ENCODE data around the gene LRRC75A.

LRRC75A gene

GRCh38 chr17:16459855-16460550 is 32.0 kb downstream of the LRRC75A start:
- Histone ChIP-seq H3K27ac (replicated peaks) (no peak overlapping the region), H3K27me3 (ENCODE audit: insufficient read depth, poor library complexity, severe bottlenecking) (no peaks in the 10 kb centered on the region), H3K4me3 (replicated peaks; ENCODE audit: insufficient read depth, low read length) (no peak overlapping the region)
- TF ChIP-seq GABPA (IDR thresholded peaks at IDR 0.05; ENCODE audit: low read depth) = no peak
- no peak for TF ChIP-seq REST (IDR thresholded peaks at IDR 0.05; ENCODE audit: insufficient replicate concordance, low read depth)
- no peak for TF ChIP-seq POLR2AphosphoS5 (IDR thresholded peaks at IDR 0.05; ENCODE audit: low read depth)
- no peak for DNase-seq (ENCODE audit: low read depth in 1 of 2, low spot score in 1 of 2)

GRCh38 chr17:16459271-16459670 is 32.7 kb downstream of the LRRC75A start:
- TF ChIP-seq POLR2AphosphoS5 (IDR thresholded peaks at IDR 0.05; ENCODE audit: low read depth) (no peak), GABPA (IDR thresholded peaks at IDR 0.05; ENCODE audit: low read depth) (no peak), REST (IDR thresholded peaks at IDR 0.05; ENCODE audit: insufficient replicate concordance, low read depth) (no peak), SPI1 (IDR thresholded peaks at IDR 0.05; ENCODE audit: borderline replicate concordance, low read depth) (no peak), CTCF (IDR thresholded peaks at IDR 0.05; ENCODE audit: insufficient read depth, low read length) (no peak)
- Histone ChIP-seq H3K27ac (replicated peaks) (no peak overlapping the region), H3K27me3 (ENCODE audit: insufficient read depth, poor library complexity, severe bottlenecking) (no peaks in the 10 kb centered on the region), H3K4me3 (replicated peaks; ENCODE audit: insufficient read depth, low read length) (no peak overlapping the region)
- no peak for DNase-seq (ENCODE audit: low read depth in 1 of 2, low spot score in 1 of 2)

- Histone ChIP-seq H3K4me3 (replicated peaks; ENCODE audit: insufficient read depth, low read length) (no peak overlapping the region), H3K27ac (replicated peaks) (no peak overlapping the region), H3K27me3 (ENCODE audit: insufficient read depth, poor library complexity, severe bottlenecking) (no peaks in the 10 kb centered on the region)
- no peak for TF ChIP-seq POLR2AphosphoS5 (IDR thresholded peaks at IDR 0.05; ENCODE audit: low read depth)
- TF ChIP-seq CTCF (IDR thresholded peaks at IDR 0.05; ENCODE audit: insufficient read depth, low read length) = no peak
- no peak for TF ChIP-seq SPI1 (IDR thresholded peaks at IDR 0.05; ENCODE audit: borderline replicate concordance, low read depth)
- TF ChIP-seq GABPA (IDR thresholded peaks at IDR 0.05; ENCODE audit: low read depth) = no peak
- TF ChIP-seq REST (IDR thresholded peaks at IDR 0.05; ENCODE audit: insufficient replicate concordance, low read depth) = no peak
- DNase-seq (ENCODE audit: low read depth in 1 of 2, low spot score in 1 of 2) = no peak
Observed at GRCh38 chr17:16456742-16457316, 35.2 kb downstream of the LRRC75A start.
